Activated CD8-positive, alpha-beta memory T cell treated with anti-CD3 and anti-CD28 coated beads for 1 hour (primary cell): ENCODE results near the gene MTHFS.

Experiments used
- DNase-seq, 2 donors: peaks; one replicate each; pipeline ENCODE4 v3.0.0-alpha.2; 2020; ENCODE audit warnings: low read depth in 1 of 2; ENCODE audit errors: extremely low read depth in 1 of 2

The MTHFS gene

GRCh38 chr15:79824136-79824701, 72.6 kb downstream of the MTHFS start:
- DNase-seq, result no peak

- no peak for DNase-seq
These were observed 76.0 kb downstream of the MTHFS start for GRCh38 chr15:79820820-79821219.

GRCh38 chr15:79820176-79820575, 76.6 kb downstream of the MTHFS start:
- DNase-seq, result no peak

- DNase-seq, result no peak
These were observed 80.2 kb downstream of the MTHFS start for GRCh38 chr15:79816571-79816970.

GRCh38 chr15:79815468-79815867, 81.3 kb downstream of the MTHFS start:
- DNase-seq, result no peak

GRCh38 chr15:79812541-79812940, 84.3 kb downstream of the MTHFS start:
- no peak for DNase-seq

- no peak for DNase-seq
These were observed 85.1 kb downstream of the MTHFS start for GRCh38 chr15:79811406-79812405.

GRCh38 chr15:79804838-79805237, 92.0 kb downstream of the MTHFS start:
- no peak for DNase-seq

- DNase-seq, result no peak
These were observed 98.5 kb downstream of the MTHFS start for GRCh38 chr15:79798311-79798710.
